Endothelial cell of umbilical vein (primary cell): ENCODE data around the gene VTI1A. TPM values are rescaled to one million over a fixed set of nuclear protein-coding genes. Genes with fewer than 3 reads are reported as not detected.

ENCODE experiments used
- BruUV-seq: library from RNA; stranded (reverse); fragments of 400-500 nt; replicated peaks from 2 replicates; lab custom pipeline; 2021; lab: Mats Ljungman, UMichigan
- CTCF ChIA-PET: fragments of 300-600, 350-600 bp; sonication (Branson Sonifier 250); formaldehyde crosslinking; loops from one replicate; lab custom pipeline; 2021; ENCODE audit warnings: antibody characterized with exemption, inconsistent platforms; lab: Charles Lee
- POLR2A ChIA-PET: fragments of 300-600, 350-600 bp; sonication (Branson Sonifier 250); formaldehyde crosslinking; loops from one replicate; lab custom pipeline; 2021; ENCODE audit warnings: antibody characterized with exemption, inconsistent platforms; lab: Charles Lee
- DNase-seq: peaks from one replicate; pipeline ENCODE4 v3.0.0-alpha.2; 2011; ENCODE audit warnings: low read depth, low spot score
- FAIRE-seq: peaks from 2 replicates; lab custom pipeline; 2011; peaks lifted over from hg19 to GRCh38; lab: Jason Lieb, UNC
- H2AFZ ChIP-seq: 2 replicates; pipeline ENCODE4 v1.6.0; 2012; ENCODE audit warnings: low read depth, low read length, control low read depth, inconsistent platforms
- H3K27ac ChIP-seq: 2 replicates; pipeline ENCODE4 v1.5.1; 2011; ENCODE audit warnings: low read depth, mild to moderate bottlenecking, control low read depth, low read length, moderate library complexity; ENCODE audit not compliant: insufficient read depth
- H3K27me3 ChIP-seq, 2 experiments: 2 replicates each; pipeline versions ENCODE4 v1.6.0 to v1.6.1; 2011; ENCODE audit warnings: low read length in 2 of 2, mixed read lengths in 1 of 2; ENCODE audit not compliant: control insufficient read depth in 2 of 2, insufficient read depth in 2 of 2
- H3K36me3 ChIP-seq, 2 experiments: 2 replicates in 1 of 2; 3 replicates in 1 of 2; pipeline ENCODE4 v1.5.1; 2011; ENCODE audit warnings: low read length in 2 of 2, mild to moderate bottlenecking in 1 of 2, moderate library complexity in 1 of 2; ENCODE audit not compliant: control insufficient read depth in 2 of 2, insufficient read depth in 2 of 2; ENCODE audit errors: extremely low read depth in 1 of 2
- H3K4me1 ChIP-seq: 3 replicates; pipeline ENCODE4 v1.5.1; 2011; ENCODE audit warnings: mild to moderate bottlenecking, low read length; ENCODE audit not compliant: control insufficient read depth, insufficient read depth; ENCODE audit errors: extremely low read depth
- H3K4me2 ChIP-seq: 2 replicates; pipeline ENCODE4 v1.6.1; 2011; ENCODE audit warnings: low read length, control low read depth, mixed read lengths; ENCODE audit not compliant: insufficient read depth
- H3K4me3 ChIP-seq, 3 experiments: fragments of 200-600 bp in 1 of 3; sonication (generic), shearing (Covaris generic) in 1 of 3; replicated peaks in 1 of 3; 2 replicates each; pipeline ENCODE4 v1.5.1; 2011 to 2016; ENCODE audit warnings: control low read depth in 3 of 3, low read length in 3 of 3, mild to moderate bottlenecking in 2 of 3, inconsistent platforms in 1 of 3, low read depth in 1 of 3, moderate library complexity in 1 of 3; ENCODE audit not compliant: insufficient read depth in 1 of 3
- H3K79me2 ChIP-seq: 2 replicates; pipeline ENCODE4 v1.6.0; 2012; ENCODE audit warnings: low read length, inconsistent platforms; ENCODE audit not compliant: control insufficient read depth, insufficient read depth
- H3K9ac ChIP-seq: replicated peaks from 2 replicates; pipeline ENCODE3; 2011; ENCODE audit warnings: low read length, control low read depth; ENCODE audit not compliant: insufficient read depth; ENCODE audit errors: extremely low read depth
- H3K9me1 ChIP-seq: replicated peaks from 3 replicates; pipeline ENCODE4 v1.6.0; 2011; ENCODE audit warnings: mild to moderate bottlenecking, low read length; ENCODE audit not compliant: control insufficient read depth, insufficient read depth; ENCODE audit errors: extremely low read depth
- H3K9me3 ChIP-seq: replicated peaks from 2 replicates; pipeline ENCODE4 v1.5.1; 2012; ENCODE audit warnings: low read length, inconsistent platforms; ENCODE audit not compliant: control insufficient read depth, insufficient read depth
- H4K20me1 ChIP-seq: replicated peaks from 2 replicates; pipeline ENCODE3; 2011; ENCODE audit warnings: mild to moderate bottlenecking, low read length; ENCODE audit not compliant: control insufficient read depth, insufficient read depth; ENCODE audit errors: extremely low read depth
- EZH2 ChIP-seq: IDR thresholded peaks from 2 replicates; pipeline ENCODE4 v1.6.1; 2012; ENCODE audit warnings: borderline replicate concordance, low read depth, mild to moderate bottlenecking, moderate library complexity, low read length, inconsistent platforms; ENCODE audit not compliant: severe bottlenecking
- FOS ChIP-seq: IDR thresholded peaks from 2 replicates; pipeline ENCODE4 v1.6.1; 2011; ENCODE audit warnings: mild to moderate bottlenecking, low read length, moderate library complexity, borderline replicate concordance; ENCODE audit not compliant: insufficient read depth
- GATA2 ChIP-seq: IDR thresholded peaks from 2 replicates; pipeline ENCODE4 v1.7.0; 2011; ENCODE audit warnings: low read depth, mild to moderate bottlenecking, moderate library complexity, mixed read lengths, low read length; ENCODE audit not compliant: insufficient read length, insufficient read depth
- JUN ChIP-seq: IDR thresholded peaks from 2 replicates; pipeline ENCODE4 v1.6.1; 2011; ENCODE audit warnings: borderline replicate concordance, low read depth; ENCODE audit not compliant: insufficient read length, insufficient read depth
- MYC ChIP-seq: IDR thresholded peaks from one replicate; pipeline ENCODE4 v1.6.1; 2011; ENCODE audit warnings: mild to moderate bottlenecking, low read depth, low read length
- POLR2A ChIP-seq: IDR thresholded peaks from 2 replicates; pipeline ENCODE4 v1.6.1; 2012; ENCODE audit warnings: low read depth, mild to moderate bottlenecking, control low read depth, low read length
- POLR2AphosphoS5 ChIP-seq: IDR thresholded peaks from 2 replicates; pipeline ENCODE4 v1.6.1; 2012; ENCODE audit warnings: low read depth, mild to moderate bottlenecking, control low read depth, low read length, moderate library complexity; ENCODE audit not compliant: insufficient read depth
- dilution Hi-C: fragments of 300-500 bp; cut with MboI; formaldehyde crosslinking; loops from one replicate; pipeline ENCODE4 v1.15.0; 2019; ENCODE audit warnings: low sequenced_read_pairs; ENCODE audit not compliant: extremely low pct_ligation_motif_present
- intact Hi-C: fragments of 100-400 bp; cut with micrococcal nuclease; formaldehyde crosslinking; loops from one replicate; pipeline ENCODE4 v1.10.0; 2022
- polyA plus RNA-seq, 4 experiments: library from polyadenylated mRNA; depleted of rRNA in 3 of 4; stranded (reverse) in 3 of 4; unstranded in 1 of 4; fragments of >200 nt; gene quantifications; 2 replicates each; pipeline versions ENCODE4 v1.2.1 to v1.2.3, GENCODE V29; 2011 to 2012; ENCODE audit warnings: missing spikeins in 1 of 4
- total RNA-seq: library from RNA; stranded (reverse); gene quantifications from 2 replicates; pipeline ENCODE4 v1.2.3, GENCODE V29; 2021
- TF ChIP-seq, protein P1 (sequence below), 2 donors: IDR thresholded peaks; 1 replicate in 1 of 2; 2 replicates in 1 of 2; pipeline ENCODE4 v1.5.1; 2011; ENCODE audit warnings: low read length in 2 of 2, mild to moderate bottlenecking in 2 of 2, moderate library complexity in 2 of 2, control low read depth in 1 of 2, inconsistent platforms in 1 of 2, low read depth in 1 of 2; ENCODE audit not compliant: insufficient read depth in 1 of 2; ENCODE audit errors: extremely low read depth in 1 of 2
- TF ChIP-seq, protein P2 (sequence below): IDR thresholded peaks from 2 replicates; pipeline ENCODE4 v1.6.1; 2011; ENCODE audit not compliant: insufficient read depth, insufficient read length

The VTI1A gene
- total and polyA plus RNA-seq, 2 donors (not counting 3 experiments of a cell fraction or from before 2014, with no cell fraction given), result 10.8 to 35.6 TPM

DNA sequence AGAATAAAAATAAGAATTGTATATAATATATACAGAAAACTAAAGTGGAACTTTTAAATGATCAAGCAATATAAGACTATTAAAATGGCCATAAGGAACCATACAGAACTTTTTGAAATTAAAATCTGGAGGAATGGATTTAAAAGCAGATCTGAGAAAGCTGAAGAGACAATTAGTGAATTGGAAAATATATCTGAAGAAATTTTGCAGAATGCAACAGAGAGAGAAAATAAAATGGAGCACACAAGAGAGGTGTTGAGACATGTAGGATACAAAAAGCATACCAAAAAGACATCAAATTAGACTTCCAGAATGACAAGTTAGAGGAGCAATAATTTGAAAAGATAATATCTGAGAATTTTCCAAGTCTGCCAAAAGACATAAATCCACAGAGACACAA lies 169.6 kb downstream of the VTI1A start:
- H3K36me3 ChIP-seq, result no peaks in the 10 kb centered on the region
- H3K79me2 ChIP-seq, result no peaks in the 10 kb centered on the region
- CTCF ChIA-PET, result no interaction called here
- no peak overlapping the region for H3K9ac ChIP-seq
- BruUV-seq, result no TSS peak
- no peaks in the 10 kb centered on the region for H3K9me3 ChIP-seq
- FAIRE-seq (no peak), DNase-seq (no peak)
- no peak for TF ChIP-seq EZH2
- TF ChIP-seq JUN, result no peak
- H3K27ac ChIP-seq, result no peak overlapping the region
- H2AFZ ChIP-seq, result no peak overlapping the region
- no peaks in the 10 kb centered on the region for H3K27me3 ChIP-seq
- intact Hi-C loops, result no loop called here
- dilution Hi-C loops, result no loop called here
- H4K20me1 ChIP-seq, result no peaks in the 10 kb centered on the region
- H3K9me1 ChIP-seq, result no peaks in the 10 kb centered on the region
- H3K4me1 ChIP-seq, result no peaks in the 10 kb centered on the region
- POLR2A ChIA-PET, result no interaction called here
- H3K4me2 ChIP-seq, result no peak overlapping the region
- no peak overlapping the region for H3K4me3 ChIP-seq

DNA sequence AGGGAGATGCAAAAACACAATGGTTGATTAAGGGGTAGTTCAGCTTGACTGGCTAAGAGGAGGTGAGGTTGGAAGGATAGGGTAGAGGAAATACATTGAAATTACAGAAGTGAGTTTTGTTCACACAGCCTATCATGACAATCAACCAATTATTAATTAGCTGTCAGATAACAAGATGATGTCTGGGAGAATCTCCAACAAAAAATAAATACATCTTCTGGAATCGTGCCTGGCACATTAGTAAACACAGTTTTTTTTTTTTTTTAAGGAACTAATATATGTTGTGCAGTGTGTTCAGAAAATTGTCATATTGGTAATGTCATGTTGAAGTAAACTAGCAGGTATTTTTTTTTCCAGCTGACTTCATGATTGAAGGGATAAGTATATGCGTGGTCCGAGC lies 171.8 kb downstream of the VTI1A start:
- CTCF ChIA-PET, result no interaction called here
- no peak for FAIRE-seq
- H3K9ac ChIP-seq, result no peak overlapping the region

More for the DNA sequence above, 171.8 kb downstream of the VTI1A start:
- TF ChIP-seq EZH2 (no peak), MYC (no peak), POLR2A (no peak), FOS (no peak), POLR2AphosphoS5 (no peak), GATA2 (no peak), JUN (no peak)
- TF ChIP-seq, protein P1, sequence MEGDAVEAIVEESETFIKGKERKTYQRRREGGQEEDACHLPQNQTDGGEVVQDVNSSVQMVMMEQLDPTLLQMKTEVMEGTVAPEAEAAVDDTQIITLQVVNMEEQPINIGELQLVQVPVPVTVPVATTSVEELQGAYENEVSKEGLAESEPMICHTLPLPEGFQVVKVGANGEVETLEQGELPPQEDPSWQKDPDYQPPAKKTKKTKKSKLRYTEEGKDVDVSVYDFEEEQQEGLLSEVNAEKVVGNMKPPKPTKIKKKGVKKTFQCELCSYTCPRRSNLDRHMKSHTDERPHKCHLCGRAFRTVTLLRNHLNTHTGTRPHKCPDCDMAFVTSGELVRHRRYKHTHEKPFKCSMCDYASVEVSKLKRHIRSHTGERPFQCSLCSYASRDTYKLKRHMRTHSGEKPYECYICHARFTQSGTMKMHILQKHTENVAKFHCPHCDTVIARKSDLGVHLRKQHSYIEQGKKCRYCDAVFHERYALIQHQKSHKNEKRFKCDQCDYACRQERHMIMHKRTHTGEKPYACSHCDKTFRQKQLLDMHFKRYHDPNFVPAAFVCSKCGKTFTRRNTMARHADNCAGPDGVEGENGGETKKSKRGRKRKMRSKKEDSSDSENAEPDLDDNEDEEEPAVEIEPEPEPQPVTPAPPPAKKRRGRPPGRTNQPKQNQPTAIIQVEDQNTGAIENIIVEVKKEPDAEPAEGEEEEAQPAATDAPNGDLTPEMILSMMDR (IDR thresholded peaks at IDR 0.05; ENCODE audit: extremely low read depth in 1 of 2, insufficient read depth in 1 of 2, low read depth in 1 of 2, low read length in 2 of 2), result no peak
- TF ChIP-seq, protein P2, sequence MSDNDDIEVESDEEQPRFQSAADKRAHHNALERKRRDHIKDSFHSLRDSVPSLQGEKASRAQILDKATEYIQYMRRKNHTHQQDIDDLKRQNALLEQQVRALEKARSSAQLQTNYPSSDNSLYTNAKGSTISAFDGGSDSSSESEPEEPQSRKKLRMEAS, result no peak
- H3K4me3 ChIP-seq, result no peak overlapping the region
- no peak overlapping the region for H3K27ac ChIP-seq
- H3K9me1 ChIP-seq, result no peaks in the 10 kb centered on the region
- no peak overlapping the region for H2AFZ ChIP-seq
- no peaks in the 10 kb centered on the region for H3K79me2 ChIP-seq
- H4K20me1 ChIP-seq, result no peaks in the 10 kb centered on the region
- no peak overlapping the region for H3K4me2 ChIP-seq
- POLR2A ChIA-PET, result no interaction called here
- no peaks in the 10 kb centered on the region for H3K4me1 ChIP-seq
- no peaks in the 10 kb centered on the region for H3K9me3 ChIP-seq
- H3K36me3 ChIP-seq, result no peaks in the 10 kb centered on the region
- dilution Hi-C loops, result no loop called here
- no TSS peak for BruUV-seq
- no peak for DNase-seq
- intact Hi-C loops, result no loop called here
- no peaks in the 10 kb centered on the region for H3K27me3 ChIP-seq
